ENCODE measurements around the gene PADI4. TPM values are rescaled to one million over a fixed set of nuclear protein-coding genes. Genes with fewer than 3 reads are reported as not detected.

PADI4 gene, protein sequence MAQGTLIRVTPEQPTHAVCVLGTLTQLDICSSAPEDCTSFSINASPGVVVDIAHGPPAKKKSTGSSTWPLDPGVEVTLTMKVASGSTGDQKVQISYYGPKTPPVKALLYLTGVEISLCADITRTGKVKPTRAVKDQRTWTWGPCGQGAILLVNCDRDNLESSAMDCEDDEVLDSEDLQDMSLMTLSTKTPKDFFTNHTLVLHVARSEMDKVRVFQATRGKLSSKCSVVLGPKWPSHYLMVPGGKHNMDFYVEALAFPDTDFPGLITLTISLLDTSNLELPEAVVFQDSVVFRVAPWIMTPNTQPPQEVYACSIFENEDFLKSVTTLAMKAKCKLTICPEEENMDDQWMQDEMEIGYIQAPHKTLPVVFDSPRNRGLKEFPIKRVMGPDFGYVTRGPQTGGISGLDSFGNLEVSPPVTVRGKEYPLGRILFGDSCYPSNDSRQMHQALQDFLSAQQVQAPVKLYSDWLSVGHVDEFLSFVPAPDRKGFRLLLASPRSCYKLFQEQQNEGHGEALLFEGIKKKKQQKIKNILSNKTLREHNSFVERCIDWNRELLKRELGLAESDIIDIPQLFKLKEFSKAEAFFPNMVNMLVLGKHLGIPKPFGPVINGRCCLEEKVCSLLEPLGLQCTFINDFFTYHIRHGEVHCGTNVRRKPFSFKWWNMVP
- not detected in 2 replicates for total RNA-seq

DNA sequence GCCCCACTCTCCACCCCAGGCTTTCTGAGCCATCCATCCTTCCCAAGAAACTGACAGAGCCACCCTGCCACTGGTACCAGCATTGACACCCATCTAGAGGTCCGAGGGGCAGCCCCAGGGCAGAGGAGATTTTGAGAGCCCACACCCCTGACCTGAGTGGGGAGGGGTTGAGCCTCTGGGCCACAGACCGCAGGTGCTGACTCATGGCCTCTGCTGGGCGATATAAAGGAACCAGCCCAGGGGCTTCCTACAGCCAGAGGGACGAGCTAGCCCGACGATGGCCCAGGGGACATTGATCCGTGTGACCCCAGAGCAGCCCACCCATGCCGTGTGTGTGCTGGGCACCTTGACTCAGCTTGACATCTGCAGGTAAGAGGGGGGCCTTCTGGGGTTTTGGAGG lies at the start of gene PADI4:
Gene PADI4 (plus strand): TSS at position 252 of the 400 bp plus-strand sequence. CDS start 26 bp downstream, at position 278.

DNA sequence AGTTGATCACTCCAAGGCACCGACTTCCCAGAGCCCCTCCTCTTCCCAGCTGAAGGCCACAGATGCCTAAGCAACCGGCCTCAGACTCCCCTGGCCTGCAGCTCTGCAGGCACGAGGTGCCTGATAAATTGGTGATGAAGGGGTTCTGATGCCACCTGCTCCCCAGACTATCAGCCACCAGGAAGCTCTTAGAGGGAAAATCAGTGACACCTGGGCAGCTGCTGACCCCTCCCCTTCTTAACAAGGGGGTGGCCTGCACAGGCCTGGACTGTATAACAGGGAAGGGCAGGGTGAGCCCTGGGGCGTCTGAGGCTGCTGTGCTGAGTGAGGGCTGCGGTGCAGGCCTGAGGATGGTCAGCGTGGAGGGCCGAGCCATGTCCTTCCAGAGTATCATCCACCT lies 63.9 kb downstream of the PADI4 start, which contains the start of gene PADI6:
Gene PADI6 (plus strand): TSS at position 301 of the 400 bp plus-strand sequence. CDS start 50 bp downstream, at position 351.

Other genes starting within 250 kb of the PADI4 start
- not detected in 2 replicates for gene PADI2, start 188.7 kb upstream of the PADI4 start, total RNA-seq
- not detected in 2 replicates for gene PADI1, start 103.1 kb upstream of the PADI4 start, total RNA-seq
- not detected in 2 replicates for gene PADI3, start 59.1 kb upstream of the PADI4 start, total RNA-seq
- gene PADI6, start 64.0 kb downstream of the PADI4 start, total RNA-seq = not detected in 2 replicates
- 17.7 and 30.6 TPM in 2 replicates for gene RCC2, start 131.5 kb downstream of the PADI4 start, total RNA-seq
- 8.7 TPM in 2 replicates for gene ARHGEF10L, start 231.5 kb downstream of the PADI4 start, total RNA-seq